8988T (cell line): Measurements from ENCODE around the gene PTMA.
"Not testable (repeated sequence)": the region's sequence is repeated elsewhere in the genome, so short reads cannot be mapped to it uniquely, and the experiment has no call there.

Experiments
- DNase-seq: peaks from one replicate; pipeline ENCODE4 v3.0.0; 2011

The PTMA gene

DNA sequence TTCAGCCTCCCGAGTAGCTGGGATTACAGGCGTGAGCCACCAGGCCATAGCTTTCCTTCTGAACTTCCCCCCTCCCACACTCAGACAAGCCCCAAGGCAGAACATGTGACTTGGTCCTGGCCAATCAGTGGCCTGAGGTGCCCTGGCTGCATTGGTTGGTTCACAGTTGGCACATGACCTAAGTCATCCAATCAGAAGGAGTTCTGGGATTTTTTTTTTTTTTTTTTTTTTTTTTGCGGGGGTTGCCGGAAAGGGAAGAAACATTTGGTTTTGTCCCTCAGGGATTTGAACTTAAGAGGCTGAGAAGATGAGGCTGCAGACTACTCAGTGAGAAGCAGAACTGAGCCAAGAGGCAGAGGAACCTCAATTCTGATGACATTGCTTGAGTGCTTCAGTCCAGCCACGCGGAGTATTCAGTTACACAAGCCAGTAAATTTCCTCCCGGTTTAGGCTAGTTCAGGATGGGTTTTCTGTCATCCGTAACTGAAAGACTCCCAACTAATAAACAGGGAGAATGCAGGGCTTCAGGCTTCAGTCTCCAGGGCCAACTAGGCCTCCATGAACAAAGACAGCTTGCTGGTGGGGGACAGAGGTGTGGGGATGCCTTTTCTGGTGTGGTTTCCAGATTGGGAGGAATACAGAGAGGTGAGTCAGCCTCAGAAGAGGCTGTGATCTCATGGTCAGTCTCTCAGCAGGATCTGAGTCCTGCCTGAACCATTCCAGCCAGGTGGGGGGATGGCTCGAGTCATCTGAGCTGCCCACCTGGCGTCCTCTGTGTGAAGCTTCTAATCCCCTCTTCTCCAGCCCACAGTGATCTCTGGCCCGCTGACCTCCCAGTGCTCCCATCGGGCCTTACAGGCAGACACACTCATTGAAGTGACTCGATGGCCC is 9.2 kb downstream of the PTMA start:
- DNase-seq = no peak

DNA sequence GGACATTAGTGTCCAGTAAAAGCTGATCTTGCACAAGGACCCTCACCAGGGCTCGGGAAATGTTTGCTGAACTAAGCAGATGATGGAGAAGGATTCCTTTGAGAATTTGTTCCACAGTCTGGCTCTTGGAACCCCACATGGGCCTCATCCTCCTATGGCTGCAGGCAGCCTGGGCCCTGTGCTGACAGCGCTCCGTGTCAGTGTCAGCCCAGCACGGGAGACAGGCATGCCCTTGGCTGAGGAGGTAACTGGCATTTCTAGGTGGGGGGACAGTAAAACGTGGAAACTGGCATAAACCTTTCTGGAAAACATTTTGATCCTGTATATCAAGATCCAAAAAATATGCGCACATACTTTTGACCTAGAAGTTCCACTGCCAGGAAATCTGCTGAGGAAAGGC is 10.5 kb downstream of the PTMA start:
- no peak for DNase-seq

DNA sequence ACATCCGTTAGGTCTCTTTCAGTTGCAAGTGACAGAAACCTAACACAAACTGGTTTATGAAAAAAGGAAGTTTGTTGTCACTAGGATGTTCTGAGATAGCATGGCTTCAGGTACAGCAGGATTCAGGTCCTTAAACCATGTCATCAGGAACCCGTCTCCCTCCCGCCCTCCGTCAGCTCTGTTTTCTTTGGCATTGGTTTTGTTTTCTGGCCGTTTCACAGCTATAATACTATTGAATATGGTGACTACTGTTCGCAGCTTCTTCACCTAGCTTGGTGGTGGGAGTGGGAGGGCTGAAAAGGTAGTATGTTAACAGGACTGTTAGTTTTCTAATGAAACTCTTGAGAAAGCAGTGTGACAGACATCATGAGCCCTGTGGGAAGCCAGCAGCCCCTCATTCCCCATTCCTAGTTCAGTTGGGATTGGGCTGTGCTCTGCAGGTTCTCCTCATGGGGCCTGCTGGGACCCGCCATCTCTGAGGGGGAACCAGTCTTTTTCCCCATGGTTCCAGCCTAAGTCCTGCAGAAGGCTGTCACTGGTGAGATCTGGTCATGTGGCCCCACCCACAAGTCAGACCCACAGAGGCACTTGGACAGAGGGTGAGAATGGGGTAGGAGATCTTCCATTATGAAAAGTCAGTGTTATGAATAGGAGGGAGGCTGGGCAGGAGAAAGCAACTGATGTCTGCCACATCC is 12.1 kb downstream of the PTMA start:
- DNase-seq = no peak

DNA sequence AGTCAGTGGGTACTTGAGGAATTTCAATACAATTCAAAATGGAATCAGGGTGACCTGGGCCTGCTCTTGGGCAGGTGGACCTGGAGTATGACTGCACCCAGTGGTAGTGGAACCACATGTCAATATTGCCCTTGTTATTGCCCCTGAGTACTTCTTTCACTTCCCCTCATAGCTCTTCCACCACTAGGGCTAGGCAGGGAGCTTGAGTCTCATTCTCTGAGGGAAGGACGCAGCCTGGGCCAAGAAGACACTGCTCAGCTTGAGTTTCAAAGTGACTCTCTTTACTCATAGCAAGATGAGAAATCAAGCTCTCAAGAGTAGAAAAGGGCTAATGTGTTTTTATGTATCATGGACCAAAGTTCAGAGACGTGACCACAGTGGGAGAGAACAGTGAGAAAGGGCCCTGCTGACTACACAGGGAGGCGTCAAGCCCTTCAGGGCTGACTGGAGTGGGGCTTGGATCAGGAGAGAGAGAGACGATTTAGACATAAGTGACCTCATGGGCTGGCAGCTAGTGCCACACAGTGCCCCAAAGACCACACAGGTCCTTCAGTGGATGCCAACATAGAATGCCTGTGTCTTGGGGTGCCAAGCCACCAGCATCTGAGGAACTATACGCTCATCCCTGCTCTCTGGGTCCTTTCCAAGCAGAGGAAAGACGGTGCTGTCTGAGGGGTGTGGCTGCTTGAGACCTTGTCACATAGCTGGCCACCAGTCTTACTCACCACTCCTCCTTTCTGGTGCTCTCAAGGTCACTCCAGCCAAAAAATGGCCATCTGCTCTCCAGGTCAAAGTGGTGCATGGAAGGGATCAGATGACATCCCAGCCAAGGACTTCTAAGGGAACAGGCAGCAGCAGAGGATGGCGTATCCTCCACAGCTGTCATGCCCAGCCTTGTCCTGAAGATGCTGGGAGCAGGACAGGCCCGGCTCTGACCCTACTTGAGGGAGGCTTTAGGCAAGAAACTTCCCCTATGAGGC is 13.0 kb downstream of the PTMA start:
- no peak for DNase-seq

DNA sequence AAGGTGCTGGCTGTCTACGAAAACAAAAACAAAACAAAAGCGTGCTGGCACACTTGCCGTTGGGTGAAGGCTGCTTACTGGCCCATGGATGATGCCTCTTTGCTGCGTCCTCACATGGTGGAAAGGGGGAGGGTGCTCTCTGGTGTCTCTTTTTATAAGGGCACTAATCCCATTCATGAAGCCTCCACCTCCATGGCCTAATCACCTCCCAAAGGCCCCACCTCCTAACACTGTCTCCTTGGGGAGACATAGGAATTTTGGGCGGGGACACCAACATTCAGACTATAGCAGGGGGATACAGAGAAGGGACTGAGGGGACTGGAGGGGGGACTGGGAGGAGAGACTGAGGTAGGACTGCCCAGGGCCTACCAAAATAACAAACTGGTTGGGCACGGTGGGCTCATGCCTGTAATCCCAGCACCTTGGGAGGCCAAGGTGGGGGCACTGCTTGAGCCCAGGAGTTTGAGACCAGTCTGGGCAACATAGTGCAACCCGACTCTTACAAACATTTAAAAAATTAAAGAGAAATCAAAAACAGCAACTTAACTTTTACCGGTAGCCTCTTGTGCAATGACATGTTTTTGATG is 14.5 kb downstream of the PTMA start:
- no peak for DNase-seq

DNA sequence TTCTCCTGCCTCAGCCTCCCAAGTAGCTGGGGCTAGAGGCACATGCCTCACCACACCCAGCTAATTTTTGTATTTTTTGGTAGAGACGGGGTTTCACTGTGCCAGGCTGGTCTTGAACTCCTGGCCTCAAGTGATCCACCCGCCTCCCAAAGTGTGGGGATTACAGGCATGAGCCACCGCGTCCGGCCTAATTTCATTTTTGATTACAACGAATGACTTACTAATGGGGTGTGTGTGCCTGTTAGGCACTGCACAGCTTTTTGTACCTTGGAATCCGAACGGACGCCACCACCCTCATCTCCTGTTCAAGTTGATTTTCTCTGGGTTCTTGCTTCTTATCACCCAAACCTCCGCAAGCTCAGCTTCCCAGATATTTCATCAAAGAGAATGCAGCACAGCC is 17.2 kb downstream of the PTMA start:
- DNase-seq = no peak

DNA sequence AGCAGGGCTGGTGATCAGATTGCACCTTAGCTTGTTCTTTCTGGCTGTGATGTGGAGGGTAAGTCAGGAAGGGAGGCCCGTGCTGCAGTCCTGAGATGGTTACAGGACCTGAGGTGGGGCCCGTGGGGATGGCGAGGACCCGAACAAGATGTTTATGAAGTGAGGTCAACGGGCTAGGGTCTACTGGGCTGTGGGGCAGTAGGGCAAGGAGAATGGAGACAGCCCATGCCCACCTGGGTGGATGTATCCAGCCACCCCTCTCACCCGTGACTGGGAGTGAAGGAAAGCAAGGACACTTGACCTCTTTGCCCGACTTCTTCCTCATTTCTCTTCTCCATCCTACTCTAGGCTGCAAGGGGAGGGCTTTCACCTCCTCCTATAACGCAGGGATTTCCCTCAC is 18.0 kb downstream of the PTMA start:
- DNase-seq = no peak

DNA sequence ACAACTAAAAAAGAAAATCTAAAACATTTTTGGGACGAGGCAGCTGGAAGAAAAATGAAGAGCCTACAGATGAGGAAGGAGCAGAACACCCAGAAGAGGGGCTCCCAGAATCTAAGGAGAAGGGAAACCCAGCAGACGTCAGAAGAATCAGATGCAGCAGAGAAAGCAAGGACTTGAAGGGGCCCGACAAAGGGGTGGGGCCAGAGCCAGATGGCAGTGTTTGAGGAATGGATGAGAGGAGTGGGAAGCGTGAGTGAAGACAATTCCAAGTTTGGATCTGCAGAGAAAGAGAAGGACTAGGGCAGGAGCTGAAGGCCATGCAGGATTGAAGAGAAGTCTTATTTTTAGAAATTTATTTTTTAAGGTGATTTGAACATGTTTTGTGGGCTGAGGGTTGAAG is 19.3 kb downstream of the PTMA start:
- DNase-seq = no peak

DNA sequence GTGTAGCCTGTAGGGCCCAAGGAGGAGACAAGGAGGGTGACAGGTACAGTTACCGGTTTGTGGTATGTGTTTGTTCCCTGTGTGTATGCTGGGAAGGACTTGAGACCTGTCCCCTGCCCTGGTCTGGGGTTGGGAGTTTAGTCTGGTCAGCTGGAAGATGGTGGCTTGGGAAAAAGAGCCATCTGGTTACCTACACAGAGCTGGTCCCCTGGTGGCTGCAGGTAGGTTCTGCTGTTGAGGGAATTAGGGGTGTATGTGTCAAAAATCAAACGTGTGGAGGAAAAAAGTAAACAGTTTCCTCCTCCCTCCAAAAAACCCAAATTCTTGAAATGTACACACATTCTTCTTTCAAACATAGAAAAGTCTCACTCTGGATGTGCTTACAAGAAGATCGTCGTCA is 24.3 kb downstream of the PTMA start:
- no peak for DNase-seq

DNA sequence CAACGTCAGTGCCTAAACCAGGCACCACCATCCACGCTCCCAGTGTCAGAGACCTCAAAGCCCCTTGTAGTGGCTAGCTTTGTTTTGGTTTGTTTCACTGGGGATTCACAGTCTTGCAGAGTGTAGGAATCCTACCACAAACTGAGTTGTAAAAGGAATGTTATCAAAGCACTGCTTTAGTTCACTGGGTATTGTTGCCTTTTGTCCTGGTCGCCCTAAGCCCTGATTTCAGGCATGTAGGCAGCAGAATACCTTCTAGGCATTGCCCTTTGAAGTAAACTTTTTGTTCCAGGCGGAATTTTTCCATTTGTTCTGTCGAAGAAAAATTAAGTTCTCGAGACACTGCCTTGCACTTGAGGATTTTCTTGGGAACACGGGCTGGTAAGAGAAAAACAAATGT is 29.4 kb downstream of the PTMA start:
- no peak for DNase-seq

DNA sequence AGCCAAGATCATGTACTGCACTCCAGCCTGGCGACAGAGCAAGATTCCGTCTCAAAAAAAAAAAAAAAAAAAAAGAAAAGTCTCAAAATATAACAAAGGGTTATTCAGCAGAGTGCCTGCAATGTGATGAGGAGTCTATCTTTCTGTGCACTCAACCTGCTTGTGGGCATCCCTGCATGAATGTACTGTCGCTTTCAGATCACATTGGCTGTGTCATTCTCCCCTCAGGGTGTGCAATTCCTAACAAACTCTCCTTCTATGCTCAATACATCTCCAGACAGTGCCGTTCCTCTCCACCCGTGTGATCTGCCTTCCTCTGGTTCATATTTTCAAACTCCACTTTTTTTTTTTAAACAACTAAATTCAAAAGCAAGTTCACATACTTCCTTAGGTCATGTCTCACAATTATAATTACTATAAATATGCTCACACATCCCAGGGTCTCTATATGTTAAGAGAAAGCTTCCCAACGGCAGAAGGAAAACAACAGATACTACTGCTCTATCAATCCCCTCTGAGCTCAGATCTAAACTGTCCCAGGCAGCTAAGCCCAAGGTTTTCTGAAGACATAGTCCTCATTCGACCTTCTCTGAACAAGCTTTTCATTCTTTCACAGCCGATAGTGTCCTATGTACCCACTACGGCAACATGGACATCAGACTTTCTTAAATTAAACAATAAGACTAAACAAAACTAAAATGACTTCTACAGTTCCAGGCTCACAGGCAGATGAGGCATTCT is 35.2 kb downstream of the PTMA start:
- DNase-seq = no peak

DNA sequence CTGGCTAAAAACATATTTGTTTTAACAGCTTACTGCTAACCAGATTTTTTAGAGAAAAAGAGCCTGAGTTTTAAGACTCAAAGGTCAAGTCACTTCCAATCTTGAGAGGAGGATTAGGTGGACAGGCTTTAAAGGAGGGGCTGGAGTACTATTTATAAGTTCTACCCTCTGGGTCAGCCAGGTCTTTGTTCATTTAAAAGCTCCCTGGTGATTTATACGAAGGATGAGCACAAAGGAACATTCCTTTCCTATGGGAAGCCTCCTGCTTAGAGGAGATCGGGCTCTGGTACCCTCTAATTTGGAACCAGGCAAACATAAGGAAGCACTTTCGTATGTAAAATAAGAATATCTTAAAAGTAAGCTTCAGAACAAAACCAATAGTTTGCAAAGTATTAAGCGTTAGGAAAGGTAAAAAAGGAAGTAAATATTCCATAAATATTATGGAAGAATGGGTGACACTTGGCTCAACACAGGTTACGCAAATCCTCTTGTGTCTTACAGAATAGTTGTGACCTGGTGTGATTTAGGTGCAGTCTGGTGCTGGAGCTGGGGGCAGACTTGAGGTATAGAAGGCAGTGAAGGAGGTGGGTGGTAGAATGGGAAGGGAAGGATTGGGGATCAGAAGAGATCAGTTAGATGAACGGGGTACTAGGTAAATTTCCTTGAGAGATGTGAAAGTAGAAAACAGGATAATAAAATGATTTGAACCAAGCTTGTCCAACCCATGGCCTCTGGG is 37.1 kb downstream of the PTMA start:
- no peak for DNase-seq

DNA sequence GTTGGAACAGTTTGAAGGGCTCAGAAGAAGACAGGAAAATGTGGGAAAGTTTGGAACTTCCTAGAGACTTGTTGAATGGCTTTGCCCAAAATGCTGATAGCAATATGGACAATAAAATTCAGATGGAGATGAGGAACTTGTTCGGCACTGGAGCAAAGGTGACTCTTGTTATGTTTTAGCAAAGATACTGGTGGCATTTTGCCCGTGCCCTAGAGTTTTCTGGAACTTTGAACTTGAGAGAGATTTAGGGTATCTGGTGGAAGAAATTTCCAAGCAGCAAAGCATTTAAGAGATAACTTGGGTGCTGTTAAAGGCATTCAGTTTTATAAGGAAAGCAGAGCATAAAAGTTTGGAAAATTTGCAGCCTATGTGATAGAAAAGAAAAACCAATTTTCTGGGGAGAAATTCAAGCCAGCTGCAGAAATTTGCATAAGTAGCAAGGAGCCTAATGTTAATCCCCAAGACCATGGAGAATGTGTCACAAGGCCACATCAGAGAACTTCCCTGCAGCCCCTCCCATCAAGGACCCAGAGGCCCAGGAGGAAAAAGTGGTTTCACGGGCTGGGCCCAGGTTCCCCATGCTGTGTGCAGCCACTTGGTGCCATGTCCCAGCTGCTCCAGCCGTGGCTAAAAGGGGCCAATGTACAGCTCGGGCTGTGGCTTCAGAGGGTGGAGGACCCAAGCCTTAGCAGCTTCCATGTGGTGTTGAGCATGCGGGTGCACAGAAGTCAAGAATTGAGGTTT is 40.0 kb downstream of the PTMA start:
- DNase-seq = not testable (repeated sequence)

DNA sequence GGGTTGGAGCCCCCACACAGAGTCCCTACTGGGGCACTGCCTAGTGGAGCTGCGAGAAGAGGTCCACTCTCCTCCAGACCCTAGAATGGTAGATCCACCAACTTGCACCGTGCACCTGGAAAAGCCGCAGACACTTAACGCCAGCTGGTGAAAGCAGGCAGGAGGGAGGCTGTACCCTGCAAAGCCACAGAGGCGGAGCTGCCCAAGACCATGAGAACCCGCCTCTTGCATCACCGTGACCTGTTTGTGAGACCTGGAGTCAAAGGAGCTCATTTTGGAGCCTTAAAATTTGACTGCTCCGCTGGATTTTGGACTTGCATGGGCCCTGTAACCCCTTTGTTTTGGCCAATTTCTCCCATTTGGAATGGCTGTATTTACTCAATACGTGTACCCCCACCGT is 40.7 kb downstream of the PTMA start:
- DNase-seq = not testable (repeated sequence)

DNA sequence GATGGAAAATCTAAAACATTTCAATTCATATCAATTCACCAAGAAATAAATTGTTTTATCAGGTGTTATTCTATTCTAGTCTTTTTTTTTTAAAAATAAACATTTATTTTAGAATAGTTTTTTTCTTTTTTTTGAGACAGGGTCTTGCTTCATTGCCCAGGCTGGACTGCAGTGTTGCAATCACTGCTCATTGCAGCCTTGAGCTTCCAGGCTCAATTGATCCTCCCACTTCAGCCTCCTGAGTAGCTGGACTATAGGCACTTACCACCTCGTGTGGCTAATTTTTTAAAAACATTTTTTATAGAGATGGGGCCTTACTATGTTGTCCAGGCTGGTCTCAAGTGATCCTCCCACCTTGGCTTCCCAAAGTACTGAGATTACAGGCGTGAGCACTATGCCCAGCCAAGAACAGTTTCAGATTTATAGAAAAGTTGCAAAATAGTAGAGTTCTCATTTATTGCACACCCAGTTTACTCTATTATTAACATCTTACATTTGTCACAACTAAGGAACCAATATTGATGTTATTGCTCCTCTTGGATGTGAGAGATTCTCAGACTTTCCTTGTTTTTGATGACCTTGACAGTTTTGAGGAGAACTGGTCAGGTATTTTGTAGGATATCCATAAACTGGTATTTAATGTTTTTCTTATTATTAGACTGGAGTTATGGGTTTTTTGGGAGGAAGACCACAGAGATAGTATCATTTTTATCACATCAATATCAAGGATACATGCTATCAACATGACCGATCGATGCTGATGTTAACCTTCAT is 42.9 kb downstream of the PTMA start:
- DNase-seq = no peak

DNA sequence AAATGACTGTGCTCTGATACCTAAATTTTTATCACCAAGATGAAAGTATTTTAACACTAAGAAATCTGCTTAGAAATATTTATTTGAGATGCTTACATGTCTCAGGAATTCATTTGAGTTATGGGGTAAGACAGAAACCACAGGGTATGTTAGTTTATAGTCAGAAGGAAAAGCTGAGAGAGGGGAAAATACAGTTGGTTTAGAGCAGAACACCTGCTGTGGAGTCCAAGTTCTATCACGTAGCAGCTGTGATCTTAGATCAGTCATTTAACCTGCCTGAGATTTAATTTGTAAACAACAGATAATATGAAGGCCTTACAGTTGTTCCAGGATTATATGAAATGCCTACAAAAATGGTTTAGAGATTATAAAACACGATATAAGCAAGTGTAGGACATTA is 43.7 kb downstream of the PTMA start:
- DNase-seq = no peak

DNA sequence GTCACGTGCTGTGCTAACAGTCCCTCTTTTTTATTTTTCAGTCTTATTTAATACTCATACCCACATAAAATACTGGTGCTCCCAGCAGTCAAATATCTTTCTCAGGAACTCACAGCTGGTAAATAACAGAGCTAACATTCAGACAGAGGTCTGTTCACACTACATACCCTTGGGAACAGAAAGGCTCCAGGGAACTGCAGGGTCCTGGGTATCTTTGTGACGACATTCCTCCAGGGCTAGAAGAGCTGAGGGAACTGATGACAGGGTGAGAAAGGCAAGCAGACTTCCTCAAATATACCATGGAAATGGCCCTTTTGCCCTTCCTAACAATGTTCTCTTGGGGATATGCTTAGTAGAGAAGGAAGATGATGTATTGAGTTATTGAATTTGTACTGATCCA is 53.4 kb downstream of the PTMA start:
- DNase-seq = no peak
